Fibroblast of lung (primary cell): ENCODE results near the gene MYO19. TPM values are rescaled to one million over a fixed set of nuclear protein-coding genes. Genes with fewer than 3 reads are reported as not detected.
"Not testable (repeated sequence)": the region's sequence is repeated elsewhere in the genome, so short reads cannot be mapped to it uniquely, and the experiment has no call there.

ENCODE experiments used
- DNase-seq, 2 donors: peaks; one replicate each; pipeline versions ENCODE4 v3.0.0 to v3.0.0-alpha.2; 2010; ENCODE audit warnings: low read depth in 2 of 2
- H2AFZ ChIP-seq: 2 replicates; pipeline ENCODE4 v1.5.1; 2012; ENCODE audit warnings: low read length, control low read depth, inconsistent platforms
- H3K27ac ChIP-seq: 2 replicates; pipeline ENCODE4 v1.5.1; 2011; ENCODE audit warnings: low read length, control low read depth; ENCODE audit not compliant: insufficient read depth
- H3K27me3 ChIP-seq: 2 replicates; pipeline ENCODE4 v1.5.1; 2011; ENCODE audit warnings: mild to moderate bottlenecking, low read length; ENCODE audit not compliant: control insufficient read depth, insufficient read depth
- H3K36me3 ChIP-seq: 2 replicates; pipeline ENCODE4 v1.5.1; 2011; ENCODE audit warnings: low read length; ENCODE audit not compliant: control insufficient read depth, insufficient read depth
- H3K4me1 ChIP-seq: 2 replicates; pipeline ENCODE4 v1.5.1; 2011; ENCODE audit warnings: low read length; ENCODE audit not compliant: control insufficient read depth, insufficient read depth; ENCODE audit errors: extremely low read depth
- H3K4me2 ChIP-seq: 2 replicates; pipeline ENCODE4 v1.5.1; 2011; ENCODE audit warnings: low read length, control low read depth; ENCODE audit not compliant: insufficient read depth; ENCODE audit errors: extremely low read depth
- H3K4me3 ChIP-seq, 4 experiments: fragments of 200-600 bp in 1 of 4; sonication (generic) in 1 of 4; replicated peaks in 1 of 4; 2 replicates each; pipeline ENCODE4 v1.5.1; 2011 to 2016; ENCODE audit warnings: low read length in 4 of 4, low read depth in 3 of 4, mild to moderate bottlenecking in 3 of 4, control low read depth in 2 of 4, inconsistent platforms in 1 of 4, mixed read lengths in 1 of 4; ENCODE audit not compliant: insufficient read depth in 1 of 4; ENCODE audit errors: control extremely low read depth in 1 of 4
- H3K79me2 ChIP-seq: 2 replicates; pipeline ENCODE4 v1.5.1; 2012; ENCODE audit warnings: mild to moderate bottlenecking, low read length, inconsistent platforms; ENCODE audit not compliant: control insufficient read depth, insufficient read depth
- H3K9ac ChIP-seq: 2 replicates; pipeline ENCODE4 v1.5.1; 2011; ENCODE audit warnings: mild to moderate bottlenecking, low read length, control low read depth; ENCODE audit not compliant: insufficient read depth
- H3K9me3 ChIP-seq: 2 replicates; pipeline ENCODE4 v1.5.1; 2012; ENCODE audit warnings: low read depth, low read length; ENCODE audit not compliant: control insufficient read depth, insufficient read depth
- H4K20me1 ChIP-seq: 2 replicates; pipeline ENCODE4 v1.5.1; 2011; ENCODE audit warnings: low read length; ENCODE audit not compliant: control insufficient read depth, insufficient read depth; ENCODE audit errors: extremely low read depth
- CTCF ChIP-seq, 2 donors: IDR thresholded peaks in 1 of 2; conservative IDR thresholded peaks in 1 of 2; 1 replicate in 1 of 2; 2 replicates in 1 of 2; pipeline ENCODE4 v1.5.1; 2011 to 2012; ENCODE audit warnings: low read length in 2 of 2, control low read depth in 1 of 2, inconsistent platforms in 1 of 2, low read depth in 1 of 2, mild to moderate bottlenecking in 1 of 2
- EZH2 ChIP-seq: IDR thresholded peaks from 2 replicates; pipeline ENCODE4 v1.5.1; 2012; ENCODE audit warnings: low read length, control low read depth, mild to moderate bottlenecking; ENCODE audit errors: missing control alignments
- polyA plus RNA-seq, 2 donors: library from polyadenylated mRNA; depleted of rRNA in 1 of 2; stranded (reverse) in 1 of 2; unstranded in 1 of 2; fragments of >200 nt; gene quantifications; 2 replicates each; pipeline ENCODE4 v1.2.1, GENCODE V29; 2011 to 2012; ENCODE audit warnings: missing spikeins in 1 of 2
- total RNA-seq: library from RNA; depleted of rRNA; stranded (reverse); fragments of >200 nt; gene quantifications from 2 replicates; pipeline ENCODE4 v1.2.1, GENCODE V29; 2014

Gene MYO19
- total and polyA plus RNA-seq, 2 donors (not counting 1 experiment from before 2014, with no cell fraction given) = 18.7 to 31.5 TPM

- Histone ChIP-seq H3K27me3 (no peaks in the 10 kb centered on the region), H4K20me1 (no peaks in the 10 kb centered on the region), H3K4me1 (no peaks in the 10 kb centered on the region), H3K79me2 (no peaks in the 10 kb centered on the region), H3K9ac (no peak overlapping the region), H3K9me3 (no peaks in the 10 kb centered on the region), H3K4me3 (no peak overlapping the region), H3K27ac (no peak overlapping the region), H3K36me3 (no peaks in the 10 kb centered on the region), H2AFZ (no peak overlapping the region), H3K4me2 (no peak overlapping the region)
- TF ChIP-seq EZH2 = no peak
- TF ChIP-seq CTCF (conservative IDR thresholded peaks at IDR 0.05 in 1 of 2, IDR thresholded peaks at IDR 0.05 in 1 of 2; ENCODE audit: low read depth in 1 of 2, low read length in 2 of 2) = no peak
- DNase-seq = no peak
Observed at GRCh38 chr17:36459601-36460000, 75.1 kb downstream of the MYO19 start.

GRCh38 chr17:36459045-36459444 lies 75.6 kb downstream of the MYO19 start:
- no peaks in the 10 kb centered on the region for H3K36me3 ChIP-seq
- TF ChIP-seq EZH2 (no peak), CTCF (conservative IDR thresholded peaks at IDR 0.05 in 1 of 2, IDR thresholded peaks at IDR 0.05 in 1 of 2; ENCODE audit: low read depth in 1 of 2, low read length in 2 of 2) (no peak)
- no peaks in the 10 kb centered on the region for H3K27me3 ChIP-seq
- H4K20me1 ChIP-seq = no peaks in the 10 kb centered on the region
- H3K79me2 ChIP-seq = no peaks in the 10 kb centered on the region
- no peak overlapping the region for H3K9ac ChIP-seq
- no peak overlapping the region for H3K4me2 ChIP-seq
- H3K9me3 ChIP-seq = no peaks in the 10 kb centered on the region
- H3K4me1 ChIP-seq = no peaks in the 10 kb centered on the region
- H2AFZ ChIP-seq = no peak overlapping the region
- no peak overlapping the region for H3K27ac ChIP-seq
- no peak for DNase-seq
- no peak overlapping the region for H3K4me3 ChIP-seq

GRCh38 chr17:36457701-36458100 lies 77.0 kb downstream of the MYO19 start:
- H3K9ac ChIP-seq, H3K9me3 ChIP-seq, H3K27me3 ChIP-seq, H4K20me1 ChIP-seq, H3K27ac ChIP-seq, H3K4me3 ChIP-seq, H2AFZ ChIP-seq, DNase-seq, H3K36me3 ChIP-seq, H3K79me2 ChIP-seq, H3K4me1 ChIP-seq, H3K4me2 ChIP-seq: not testable (repeated sequence)

GRCh38 chr17:36452888-36453287 lies 81.8 kb downstream of the MYO19 start:
- not testable (repeated sequence) for H3K4me1 ChIP-seq, H3K79me2 ChIP-seq, H4K20me1 ChIP-seq, H3K4me2 ChIP-seq, H3K9me3 ChIP-seq, H3K27me3 ChIP-seq, H3K27ac ChIP-seq, H3K36me3 ChIP-seq, DNase-seq, H3K9ac ChIP-seq, H3K4me3 ChIP-seq, H2AFZ ChIP-seq

GRCh38 chr17:36449997-36450396 lies 84.7 kb downstream of the MYO19 start:
- not testable (repeated sequence) for H4K20me1 ChIP-seq, H3K79me2 ChIP-seq

More at GRCh38 chr17:36449997-36450396, 84.7 kb downstream of the MYO19 start:
- not testable (repeated sequence) for H3K4me2 ChIP-seq, H3K27me3 ChIP-seq, H3K4me3 ChIP-seq, H3K27ac ChIP-seq, H3K9me3 ChIP-seq, H3K36me3 ChIP-seq, DNase-seq, H3K4me1 ChIP-seq, H3K9ac ChIP-seq, H2AFZ ChIP-seq
